T-helper 17 cell (primary cell): ENCODE measurements around the gene KCNK13. TPM values are rescaled to one million over a fixed set of nuclear protein-coding genes. Genes with fewer than 3 reads are reported as not detected.

ENCODE experiments used
- ATAC-seq: fragments of 150-1000 bp; cut with Tn5 transposase; 2 replicates; pipeline ENCODE4 v1.10.0; 2021; ENCODE audit warnings: mild to moderate bottlenecking, moderate library complexity
- DNase-seq, 3 donors: peaks; one replicate each; pipeline versions ENCODE4 v3.0.0 to v3.0.0-alpha.2; 2020 to 2021
- H3K9me3 ChIP-seq: one replicate; pipeline ENCODE4 v1.7.0; 2013; ENCODE audit warnings: low read length, mild to moderate bottlenecking; ENCODE audit not compliant: control insufficient read depth, poor library complexity, severe bottlenecking
- H3K27ac Mint-ChIP-seq: one replicate; pipeline ENCODE4 v1.8.0; 2022; ENCODE audit warnings: mild to moderate bottlenecking, moderate library complexity, mixed read lengths
- H3K27me3 Mint-ChIP-seq: one replicate; pipeline ENCODE4 v1.8.0; 2022; ENCODE audit warnings: mixed read lengths
- H3K36me3 Mint-ChIP-seq: one replicate; pipeline ENCODE4 v1.8.0; 2022; ENCODE audit warnings: low read depth, mixed read lengths
- H3K4me1 Mint-ChIP-seq: one replicate; pipeline ENCODE4 v1.8.0; 2022; ENCODE audit warnings: mild to moderate bottlenecking, mixed read lengths
- H3K4me3 Mint-ChIP-seq: one replicate; pipeline ENCODE4 v1.8.0; 2022; ENCODE audit warnings: mild to moderate bottlenecking, moderate library complexity, mixed read lengths
- total RNA-seq, 4 donors: library from RNA in 2 of 4; stranded (reverse) in 2 of 4; gene quantifications; one replicate each; pipeline ENCODE4 v1.2.3 and lab custom pipeline; 2022 to 2026

The KCNK13 gene
- total RNA-seq, 2 donors from 2014 or later, result 0.21 TPM; not detected in 1

GRCh38 chr14:90045616-90046015, 16.2 kb upstream of the KCNK13 start:
- Mint-ChIP-seq H3K27me3 (peaks cover under 1% of the 10 kb centered on the region), H3K4me1 (peaks cover 6% of the 10 kb centered on the region), H3K36me3 (peaks cover 10% of the 10 kb centered on the region), H3K4me3 (no peak overlapping the region), H3K27ac (no peak overlapping the region)
- no peak for ATAC-seq
- H3K9me3 ChIP-seq, result no peaks in the 10 kb centered on the region
- DNase-seq, result no peak

- Mint-ChIP-seq H3K27me3 (peaks cover 37% of the 10 kb centered on the region), H3K27ac (no peak overlapping the region), H3K4me3 (no peak overlapping the region), H3K4me1 (peaks cover 2% of the 10 kb centered on the region), H3K36me3 (no peaks in the 10 kb centered on the region)
- ATAC-seq, result no peak
- DNase-seq, result no peak
- no peaks in the 10 kb centered on the region for H3K9me3 ChIP-seq
These were observed 12.4 kb upstream of the KCNK13 start for GRCh38 chr14:90049390-90049789.

DNA sequence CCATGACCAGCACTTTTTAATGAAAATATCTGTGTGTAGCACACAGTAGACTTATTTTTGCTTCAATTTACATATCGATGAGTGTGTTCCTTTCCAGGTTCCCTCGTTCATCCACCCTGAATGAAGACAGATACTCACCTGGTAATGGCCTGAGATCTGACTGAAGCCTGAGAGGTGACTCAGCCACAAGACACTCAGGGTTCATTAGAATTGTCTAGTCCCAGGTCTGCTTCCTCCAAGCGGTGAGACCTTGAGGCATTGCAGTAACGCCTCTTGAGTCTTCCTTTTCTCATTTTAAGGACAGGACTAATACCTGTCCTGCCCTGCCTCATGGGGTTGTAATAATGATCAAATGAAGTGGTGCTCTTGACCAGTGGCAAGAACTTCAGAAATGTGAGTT, 11.5 kb upstream of the KCNK13 start:
- Mint-ChIP-seq H3K4me3 (no peak overlapping the region), H3K27ac (no peak overlapping the region), H3K36me3 (no peaks in the 10 kb centered on the region), H3K27me3 (peaks cover 46% of the 10 kb centered on the region), H3K4me1 (peaks cover 2% of the 10 kb centered on the region)
- DNase-seq, result no peak
- no peak for ATAC-seq
- H3K9me3 ChIP-seq, result no peaks in the 10 kb centered on the region

DNA sequence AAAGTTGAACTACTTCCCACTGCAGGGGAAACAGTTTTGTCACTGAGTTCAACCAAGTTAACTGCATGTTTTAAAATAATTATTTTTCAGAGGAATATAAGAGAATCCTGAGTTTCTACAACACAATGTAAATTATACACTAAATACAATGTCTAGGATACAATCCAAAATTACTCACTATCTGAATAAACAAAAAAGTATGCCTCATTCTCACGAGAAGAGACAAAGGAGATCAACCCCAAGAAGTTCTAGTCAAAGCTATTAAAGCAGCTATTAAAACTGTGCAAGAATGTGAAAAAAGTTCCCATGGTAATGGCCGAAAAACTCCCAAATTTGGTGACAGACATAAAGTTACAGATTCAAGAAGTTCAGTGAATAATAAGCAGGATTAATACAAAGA, 8.8 kb upstream of the KCNK13 start:
- ATAC-seq (no peak), DNase-seq (no peak)
- peaks cover 2% of the 10 kb centered on the region for H3K4me1 Mint-ChIP-seq
- no peak overlapping the region for H3K4me3 Mint-ChIP-seq
- H3K27me3 Mint-ChIP-seq, result peaks cover 66% of the 10 kb centered on the region
- no peaks in the 10 kb centered on the region for H3K9me3 ChIP-seq
- no peak overlapping the region for H3K27ac Mint-ChIP-seq
- no peaks in the 10 kb centered on the region for H3K36me3 Mint-ChIP-seq

GRCh38 chr14:90054803-90055202, 7.0 kb upstream of the KCNK13 start:
- H3K36me3 Mint-ChIP-seq, result peaks cover 2% of the 10 kb centered on the region
- peaks cover 83% of the 10 kb centered on the region for H3K27me3 Mint-ChIP-seq
- peak overlapping the region; percentile 27 for H3K27ac Mint-ChIP-seq
- H3K9me3 ChIP-seq, result no peaks in the 10 kb centered on the region
- no peak overlapping the region for H3K4me3 Mint-ChIP-seq
- no peak for DNase-seq
- peaks cover 6% of the 10 kb centered on the region for H3K4me1 Mint-ChIP-seq
- ATAC-seq, result no peak

DNA sequence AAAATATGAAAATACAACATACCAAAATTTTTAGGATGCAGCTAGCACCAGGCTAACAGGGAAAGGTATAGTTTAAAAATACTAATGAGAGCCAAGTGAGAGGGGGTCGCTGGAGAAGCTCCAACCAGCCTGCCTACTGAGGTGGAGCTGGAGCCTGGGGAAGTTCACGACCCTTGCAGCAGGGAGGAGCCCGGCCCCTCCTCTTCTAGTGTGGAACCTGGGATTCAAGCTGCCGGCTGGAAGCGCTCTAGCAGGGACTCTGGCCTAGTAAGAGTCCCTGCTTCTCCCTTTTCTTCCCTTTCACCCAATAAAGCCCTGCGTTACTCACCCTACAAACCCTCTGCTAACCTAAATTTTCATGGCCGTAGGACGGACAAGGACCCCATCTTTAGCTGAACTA, 5.0 kb upstream of the KCNK13 start:
- Mint-ChIP-seq H3K27me3 (peaks cover 72% of the 10 kb centered on the region), H3K4me3 (no peak overlapping the region), H3K36me3 (peaks cover 2% of the 10 kb centered on the region), H3K4me1 (peaks cover 8% of the 10 kb centered on the region), H3K27ac (no peak overlapping the region)
- no peaks in the 10 kb centered on the region for H3K9me3 ChIP-seq
- ATAC-seq (no peak), DNase-seq (no peak)

DNA sequence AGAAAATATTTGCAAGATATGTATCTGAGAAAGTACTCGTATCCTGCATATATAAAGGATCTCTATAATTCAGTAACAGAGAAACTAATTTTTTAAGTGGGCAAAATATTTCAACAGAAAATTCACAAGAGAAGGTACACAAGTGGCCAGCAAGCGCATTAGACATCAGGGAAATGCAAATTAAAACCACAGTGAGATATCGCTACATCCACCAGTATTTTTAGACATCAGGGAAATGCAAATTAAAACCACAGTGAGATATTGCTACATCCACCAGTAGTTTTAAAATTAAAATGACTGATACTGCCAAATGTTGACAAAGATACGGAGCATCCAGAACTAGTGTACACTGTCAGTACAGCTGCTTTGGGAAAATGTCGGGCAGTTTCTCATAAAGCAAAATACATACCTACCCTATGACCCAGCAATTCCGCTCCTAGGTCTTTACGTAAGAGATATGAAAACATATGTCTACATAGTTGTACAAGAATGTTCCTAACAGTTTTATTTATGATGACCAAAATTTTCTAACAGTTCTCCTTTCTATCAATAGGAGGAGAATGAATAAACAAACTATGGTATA, 2.8 kb upstream of the KCNK13 start:
- H3K4me3 Mint-ChIP-seq, result peak overlapping the region; percentile 87
- no peaks in the 10 kb centered on the region for H3K9me3 ChIP-seq
- ATAC-seq (no peak), DNase-seq (no peak)
- H3K27me3 Mint-ChIP-seq, result peaks cover 71% of the 10 kb centered on the region
- H3K27ac Mint-ChIP-seq, result no peak overlapping the region
- H3K36me3 Mint-ChIP-seq, result peaks cover 12% of the 10 kb centered on the region
- peaks cover 17% of the 10 kb centered on the region for H3K4me1 Mint-ChIP-seq

DNA sequence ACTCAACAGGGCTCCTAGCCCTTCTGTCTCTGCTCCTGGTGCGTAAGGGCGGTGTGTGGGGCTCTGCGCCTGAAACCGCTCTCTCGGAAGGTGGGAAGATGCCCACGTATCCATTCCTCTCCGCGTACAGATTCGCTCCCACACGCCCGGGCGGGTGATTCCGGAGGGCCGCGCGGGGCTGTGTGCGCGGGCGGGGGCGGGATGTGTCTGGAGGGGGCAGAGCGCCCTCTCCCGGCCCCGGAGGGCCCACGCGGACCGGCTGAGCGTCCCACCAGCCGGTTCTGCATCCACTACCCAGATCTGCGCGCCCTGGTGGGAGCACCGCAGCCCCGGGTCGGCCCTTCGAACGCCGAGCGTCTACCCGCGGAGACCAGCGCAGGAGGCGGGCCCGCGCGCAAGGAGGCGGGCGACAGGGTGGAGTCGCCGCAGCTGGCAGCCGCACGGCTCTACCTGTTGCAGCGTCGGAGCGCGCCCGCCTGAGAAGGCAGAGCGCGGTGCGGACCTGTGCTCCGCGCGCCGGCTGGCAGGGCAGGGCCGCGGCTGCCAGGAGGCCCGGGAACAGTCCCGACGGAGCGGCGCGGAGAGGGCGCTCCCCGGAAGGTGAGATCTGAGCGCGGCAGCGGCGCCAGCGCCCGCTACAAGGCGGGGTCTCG, 1.4 kb upstream of the KCNK13 start:
- ATAC-seq (peak; percentile 84), DNase-seq (peak in 1 of 3 donors; percentile 13)
- Mint-ChIP-seq H3K27me3 (peaks cover 71% of the 10 kb centered on the region), H3K27ac (no peak overlapping the region), H3K4me1 (peaks cover 17% of the 10 kb centered on the region), H3K4me3 (peak overlapping the region; percentile 87), H3K36me3 (peaks cover 12% of the 10 kb centered on the region)
- H3K9me3 ChIP-seq, result no peaks in the 10 kb centered on the region

- peaks cover 67% of the 10 kb centered on the region for H3K27me3 Mint-ChIP-seq
- peak overlapping the region; percentile 87 for H3K4me3 Mint-ChIP-seq
- peaks cover 12% of the 10 kb centered on the region for H3K36me3 Mint-ChIP-seq
- DNase-seq, result no peak
- no peak overlapping the region for H3K27ac Mint-ChIP-seq
- H3K4me1 Mint-ChIP-seq, result peaks cover 17% of the 10 kb centered on the region
- H3K9me3 ChIP-seq, result no peaks in the 10 kb centered on the region
- ATAC-seq, result no peak
These were observed 669 bp upstream of the KCNK13 start for GRCh38 chr14:90060965-90061684.

GRCh38 chr14:90062127-90062794, 467 bp downstream of the KCNK13 start:
- DNase-seq (no peak), ATAC-seq (no peak)
- Mint-ChIP-seq H3K27ac (peak overlapping the region; percentile 66), H3K36me3 (peaks cover 12% of the 10 kb centered on the region), H3K4me3 (peak overlapping the region; percentile 95), H3K4me1 (peaks cover 17% of the 10 kb centered on the region), H3K27me3 (peaks cover 65% of the 10 kb centered on the region)
- no peaks in the 10 kb centered on the region for H3K9me3 ChIP-seq

GRCh38 chr14:90062822-90063539, 1.2 kb downstream of the KCNK13 start:
- Mint-ChIP-seq H3K4me1 (peaks cover 17% of the 10 kb centered on the region), H3K4me3 (peak overlapping the region; percentile 95), H3K36me3 (peaks cover 12% of the 10 kb centered on the region), H3K27me3 (peaks cover 69% of the 10 kb centered on the region), H3K27ac (peak overlapping the region; percentile 66)
- DNase-seq (no peak), ATAC-seq (no peak)
- no peaks in the 10 kb centered on the region for H3K9me3 ChIP-seq

DNA sequence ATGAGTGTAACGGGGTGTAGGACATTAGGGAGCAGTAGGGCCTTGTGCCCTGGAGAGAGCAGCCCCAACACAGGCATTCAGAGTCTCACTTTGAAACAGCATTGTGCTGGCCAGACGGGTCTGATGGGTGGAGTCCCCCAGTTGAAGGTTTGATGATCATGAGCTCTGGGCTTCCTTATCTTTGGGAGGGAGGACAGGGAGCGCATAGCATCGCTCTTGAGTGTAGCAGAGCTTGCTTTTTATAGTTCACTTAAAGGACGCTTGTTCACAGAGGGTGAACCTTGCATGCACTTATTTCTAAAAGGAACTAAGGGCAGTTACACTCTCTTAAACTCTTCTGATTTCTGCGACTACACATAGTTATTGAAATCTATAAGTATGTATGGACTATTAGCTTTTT, 10.6 kb downstream of the KCNK13 start:
- Mint-ChIP-seq H3K27me3 (peaks cover 58% of the 10 kb centered on the region), H3K4me1 (no peaks in the 10 kb centered on the region), H3K36me3 (peaks cover 2% of the 10 kb centered on the region), H3K27ac (no peak overlapping the region), H3K4me3 (no peak overlapping the region)
- DNase-seq (no peak), ATAC-seq (no peak)
- no peaks in the 10 kb centered on the region for H3K9me3 ChIP-seq

GRCh38 chr14:90079576-90079975, 17.8 kb downstream of the KCNK13 start:
- no peak overlapping the region for H3K27ac Mint-ChIP-seq
- H3K9me3 ChIP-seq, result no peaks in the 10 kb centered on the region
- H3K4me1 Mint-ChIP-seq, result no peaks in the 10 kb centered on the region
- no peak overlapping the region for H3K4me3 Mint-ChIP-seq
- DNase-seq, result no peak
- H3K36me3 Mint-ChIP-seq, result peaks cover 4% of the 10 kb centered on the region
- no peak for ATAC-seq
- H3K27me3 Mint-ChIP-seq, result peaks cover 55% of the 10 kb centered on the region
